ENCODE data around the gene DENND1B.
A peak's percentile ranks its signal among the peaks of the same experiment; 100 is the strongest.

- TF ChIP-seq POLR2A (IDR thresholded peaks at IDR 0.05): no peak
- peak; percentile 45 to 71 (median 53) for TF ChIP-seq CTCF (IDR thresholded peaks at IDR 0.05)
These were observed 248.4 kb downstream of the DENND1B start for GRCh38 chr1:197526736-197527371.
